ENCODE results near the gene EPS8L2. TPM values are rescaled to one million over a fixed set of nuclear protein-coding genes. Genes with fewer than 3 reads are reported as not detected.

The EPS8L2 gene
- total and polyA plus RNA-seq, 2 of the 4 experiments (the other 2 are of a cell fraction): 17.2 to 39.4 TPM

DNA sequence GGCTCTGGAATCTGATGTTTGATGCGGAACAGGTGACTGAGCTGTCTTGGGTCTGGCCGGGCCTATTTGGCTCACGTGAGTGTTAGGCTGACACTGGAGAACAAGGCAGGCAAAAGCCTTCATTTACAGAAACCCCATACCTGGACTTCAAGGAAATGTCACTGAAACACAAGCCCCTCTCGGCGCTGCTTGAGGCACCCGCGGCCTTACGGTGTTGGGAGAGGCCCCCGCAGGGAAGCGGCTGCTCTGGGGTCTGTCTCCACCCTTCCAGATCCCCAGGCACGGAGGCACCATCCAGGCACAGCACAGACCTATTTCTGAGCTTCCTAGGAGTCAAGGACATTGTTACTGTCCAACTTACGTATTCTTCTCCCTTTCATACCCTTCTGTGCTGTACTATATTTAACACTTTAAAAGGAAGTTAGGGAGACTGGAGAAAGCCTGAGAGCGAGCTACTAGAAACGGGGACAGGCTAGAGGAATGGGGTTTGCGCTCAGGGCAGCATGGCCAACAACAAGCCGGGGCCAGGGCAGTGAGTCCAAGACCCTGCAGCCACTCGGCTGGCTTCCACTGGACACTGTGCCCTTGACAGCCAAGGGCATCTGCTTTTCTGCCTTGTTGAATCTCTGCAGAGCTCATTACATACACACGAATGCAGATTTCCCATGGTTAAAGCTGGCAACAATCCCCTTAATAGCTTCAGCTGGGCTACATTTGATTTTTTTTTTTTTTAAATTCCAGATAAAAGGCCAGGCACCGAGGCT is 45.2 kb upstream of the EPS8L2 start:
- peaks cover 8% of the 10 kb centered on the region for H4K20me1 ChIP-seq (ENCODE audit: insufficient read depth, low read length)
- no peak overlapping the region for H2BK120ac ChIP-seq (ENCODE audit: low read depth, low read length)
- no peak overlapping the region for H4K5ac ChIP-seq (ENCODE audit: low read depth, low read length)
- dilution Hi-C loops (cut with HindIII; ENCODE audit: low sequenced_read_pairs, unreplicated experiment) (no loop called here), in situ Hi-C loops (cut with MboI; ENCODE audit: low sequenced_read_pairs) (loop anchor here (5.0 kb wide), 1 partner anchor 76 kb away; no protein-coding TSS in a partner anchor), intact Hi-C loops (cut with micrococcal nuclease) (no loop called here)
- no peak overlapping the region for H2AFZ ChIP-seq (replicated peaks; ENCODE audit: low read length, poor library complexity)
- H3K36me3 ChIP-seq (ENCODE audit: control insufficient read depth, insufficient read depth, low read length): peaks cover 28% of the 10 kb centered on the region
- no peak overlapping the region for H3K4me3 ChIP-seq (ENCODE audit: insufficient read depth, low read depth, low read length)
- H3K4ac ChIP-seq (ENCODE audit: low read depth, low read length): no peak overlapping the region
- H2AK9ac ChIP-seq (replicated peaks; ENCODE audit: low read depth, low read length, poor library complexity): no peak overlapping the region
- no peak overlapping the region for H2BK5ac ChIP-seq (ENCODE audit: low read depth, low read length, poor library complexity, severe bottlenecking)
- H3K4me2 ChIP-seq (ENCODE audit: low read depth, low read length): no peak overlapping the region
- H3K27ac ChIP-seq (ENCODE audit: insufficient read depth, low read length): no peak overlapping the region
- peaks cover 3% of the 10 kb centered on the region; the same call in 1 of the 2 replicates for H3K4me1 ChIP-seq (ENCODE audit: control insufficient read depth, insufficient read depth, low read length)
- no peak overlapping the region for H4K91ac ChIP-seq (ENCODE audit: insufficient read depth, low read depth, low read length)
- H3K27me3 ChIP-seq (ENCODE audit: control insufficient read depth, insufficient read depth, low read length): no peaks in the 10 kb centered on the region
- no TSS peak for BruUV-seq (replicated peaks)
- H2BK20ac ChIP-seq (ENCODE audit: low read depth, low read length): no peak overlapping the region
- POLR2A ChIA-PET (ENCODE audit: unreplicated experiment): no interaction called here
- no peak overlapping the region for H3K18ac ChIP-seq (ENCODE audit: low read depth, low read length)
- no peaks in the 10 kb centered on the region for H3K9me1 ChIP-seq (ENCODE audit: insufficient read depth, low read length)
- H3K9me3 ChIP-seq (ENCODE audit: control insufficient read depth, insufficient read depth, low read length): no peaks in the 10 kb centered on the region
- H4K8ac ChIP-seq (ENCODE audit: low read depth in 2 of 2, low read length in 2 of 2): no peak overlapping the region
- DNase-seq (no peak), ATAC-seq (ENCODE audit: low read depth) (no peak)
- CTCF ChIA-PET: no interaction called here
- H3K23ac ChIP-seq (ENCODE audit: low read depth, low read length): no peak overlapping the region
- no peak overlapping the region for H3K14ac ChIP-seq (replicated peaks; ENCODE audit: low read depth, low read length)
- 95% methylated on average over 16 of the region's 19 CpGs; no CpG with 5 or more reads in 1 of the 2 experiments for WGBS, 2 experiments (ENCODE audit: extremely low coverage in 2 of 2, insufficient read length in 1 of 2)
- no peak overlapping the region for H3K56ac ChIP-seq (ENCODE audit: extremely low read depth, insufficient read depth, low read length)
- H3K79me1 ChIP-seq (ENCODE audit: low read depth in 1 of 2, low read length in 2 of 2): peaks cover 13 to 19% of the 10 kb centered on the region in 2 experiments; a peak in 2 of 4 replicates
- no peak overlapping the region for H2BK15ac ChIP-seq (ENCODE audit: low read depth, low read length)
- no peak overlapping the region for H2AK5ac ChIP-seq (ENCODE audit: low read depth, low read length)
- H3K9ac ChIP-seq (ENCODE audit: low read depth, low read length): no peak overlapping the region
- no peak for TF ChIP-seq POLR2A (IDR thresholded peaks at IDR 0.05; ENCODE audit: low read depth, low read length)
- TF ChIP-seq MAZ (IDR thresholded peaks at IDR 0.05; ENCODE audit: borderline replicate concordance, low read depth, low read length): no peak
- no peak for TF ChIP-seq ELK1 (IDR thresholded peaks at IDR 0.05; ENCODE audit: borderline replicate concordance, low read depth, low read length)
- TF ChIP-seq NFE2L2 (IDR thresholded peaks at IDR 0.05; ENCODE audit: low read depth, low read length): no peak
- no peak for TF ChIP-seq MXI1 (IDR thresholded peaks at IDR 0.05; ENCODE audit: borderline replicate concordance, low read depth, low read length)
- TF ChIP-seq RAD21 (IDR thresholded peaks at IDR 0.05; ENCODE audit: low read length): no peak
- no peak for TF ChIP-seq FOS (IDR thresholded peaks at IDR 0.05; ENCODE audit: low read depth, low read length)
- no peak for TF ChIP-seq CTCF (conservative IDR thresholded peaks at IDR 0.05; ENCODE audit: low read depth, low read length)
- TF ChIP-seq CHD1 (IDR thresholded peaks at IDR 0.05; ENCODE audit: low read depth, low read length): no peak
- TF ChIP-seq RFX5 (IDR thresholded peaks at IDR 0.05; ENCODE audit: low read depth, low read length): no peak
- no peak for TF ChIP-seq RCOR1 (IDR thresholded peaks at IDR 0.05; ENCODE audit: insufficient replicate concordance, low read length)
- TF ChIP-seq USF2 (IDR thresholded peaks at IDR 0.05; ENCODE audit: low read depth, low read length): no peak
- no peak for TF ChIP-seq BHLHE40 (IDR thresholded peaks at IDR 0.05; ENCODE audit: low read depth, low read length)
- no peak for TF ChIP-seq CEBPB (IDR thresholded peaks at IDR 0.05; ENCODE audit: low read depth, low read length)
- TF ChIP-seq MAFK (IDR thresholded peaks at IDR 0.05; ENCODE audit: low read depth, low read length): no peak
